ENCODE measurements around the gene EFHC1. TPM values are rescaled to one million over a fixed set of nuclear protein-coding genes. Genes with fewer than 3 reads are reported as not detected.

EFHC1 gene
- total and polyA plus RNA-seq, 2 experiments from 2014 or later: 24.3 to 28.0 TPM

DNA sequence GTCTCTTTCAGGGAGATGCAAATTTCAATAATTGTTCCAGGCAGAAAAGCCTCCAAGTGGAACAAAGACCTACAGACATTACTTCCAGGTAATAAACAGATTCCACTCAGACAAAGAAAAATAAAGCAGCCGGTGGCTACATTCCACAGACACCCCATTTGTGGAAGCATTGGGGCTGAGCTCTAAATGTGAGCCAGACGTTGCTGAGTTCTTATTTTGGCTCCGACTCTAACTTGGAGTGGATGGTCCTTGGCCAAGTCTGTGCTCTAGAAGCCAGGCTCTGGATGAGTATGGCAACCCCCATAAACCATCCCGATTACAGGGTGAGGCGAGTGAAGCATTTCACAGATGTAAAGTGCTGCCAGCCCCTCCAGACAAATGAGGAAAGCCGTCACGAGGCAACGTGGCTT is 150.2 kb downstream of the EFHC1 start:
- H3K9me3 Mint-ChIP-seq: no peaks in the 10 kb centered on the region
- Histone ChIP-seq H3K79me2 (replicated peaks; ENCODE audit: insufficient read depth) (peaks cover 94% of the 10 kb centered on the region), H3K4me2 (peak overlapping the region; percentile 15; the same call in 1 of the 2 replicates), H3K36me3 (ENCODE audit: insufficient read depth) (no peaks in the 10 kb centered on the region), H3K27ac (ENCODE audit: low read depth) (peak overlapping the region; percentile 70), H2AFZ (no peak overlapping the region), H4K20me1 (replicated peaks; ENCODE audit: insufficient read depth) (no peaks in the 10 kb centered on the region; the same call in 1 of the 2 replicates), H3K4me1 (ENCODE audit: insufficient read depth) (peaks cover 59% of the 10 kb centered on the region), H3K4me3 (no peak overlapping the region), H3K9me2 (ENCODE audit: insufficient read depth) (0 out of 2 replicates have a peak, but pooled peaks cover 4% of the 10 kb centered on the region), H3K27me3 (ENCODE audit: insufficient read depth) (no peaks in the 10 kb centered on the region), H3F3A (replicated peaks; ENCODE audit: low read depth) (no peaks in the 10 kb centered on the region; the same call in 1 of the 2 replicates)
- H3K4me1 Mint-ChIP-seq: peaks cover 75% of the 10 kb centered on the region
- ATAC-seq (no peak), DNase-seq (ENCODE audit: low spot score) (no peak)
- no peak overlapping the region for H3K4me3 Mint-ChIP-seq
- TF ChIP-seq, protein P1, sequence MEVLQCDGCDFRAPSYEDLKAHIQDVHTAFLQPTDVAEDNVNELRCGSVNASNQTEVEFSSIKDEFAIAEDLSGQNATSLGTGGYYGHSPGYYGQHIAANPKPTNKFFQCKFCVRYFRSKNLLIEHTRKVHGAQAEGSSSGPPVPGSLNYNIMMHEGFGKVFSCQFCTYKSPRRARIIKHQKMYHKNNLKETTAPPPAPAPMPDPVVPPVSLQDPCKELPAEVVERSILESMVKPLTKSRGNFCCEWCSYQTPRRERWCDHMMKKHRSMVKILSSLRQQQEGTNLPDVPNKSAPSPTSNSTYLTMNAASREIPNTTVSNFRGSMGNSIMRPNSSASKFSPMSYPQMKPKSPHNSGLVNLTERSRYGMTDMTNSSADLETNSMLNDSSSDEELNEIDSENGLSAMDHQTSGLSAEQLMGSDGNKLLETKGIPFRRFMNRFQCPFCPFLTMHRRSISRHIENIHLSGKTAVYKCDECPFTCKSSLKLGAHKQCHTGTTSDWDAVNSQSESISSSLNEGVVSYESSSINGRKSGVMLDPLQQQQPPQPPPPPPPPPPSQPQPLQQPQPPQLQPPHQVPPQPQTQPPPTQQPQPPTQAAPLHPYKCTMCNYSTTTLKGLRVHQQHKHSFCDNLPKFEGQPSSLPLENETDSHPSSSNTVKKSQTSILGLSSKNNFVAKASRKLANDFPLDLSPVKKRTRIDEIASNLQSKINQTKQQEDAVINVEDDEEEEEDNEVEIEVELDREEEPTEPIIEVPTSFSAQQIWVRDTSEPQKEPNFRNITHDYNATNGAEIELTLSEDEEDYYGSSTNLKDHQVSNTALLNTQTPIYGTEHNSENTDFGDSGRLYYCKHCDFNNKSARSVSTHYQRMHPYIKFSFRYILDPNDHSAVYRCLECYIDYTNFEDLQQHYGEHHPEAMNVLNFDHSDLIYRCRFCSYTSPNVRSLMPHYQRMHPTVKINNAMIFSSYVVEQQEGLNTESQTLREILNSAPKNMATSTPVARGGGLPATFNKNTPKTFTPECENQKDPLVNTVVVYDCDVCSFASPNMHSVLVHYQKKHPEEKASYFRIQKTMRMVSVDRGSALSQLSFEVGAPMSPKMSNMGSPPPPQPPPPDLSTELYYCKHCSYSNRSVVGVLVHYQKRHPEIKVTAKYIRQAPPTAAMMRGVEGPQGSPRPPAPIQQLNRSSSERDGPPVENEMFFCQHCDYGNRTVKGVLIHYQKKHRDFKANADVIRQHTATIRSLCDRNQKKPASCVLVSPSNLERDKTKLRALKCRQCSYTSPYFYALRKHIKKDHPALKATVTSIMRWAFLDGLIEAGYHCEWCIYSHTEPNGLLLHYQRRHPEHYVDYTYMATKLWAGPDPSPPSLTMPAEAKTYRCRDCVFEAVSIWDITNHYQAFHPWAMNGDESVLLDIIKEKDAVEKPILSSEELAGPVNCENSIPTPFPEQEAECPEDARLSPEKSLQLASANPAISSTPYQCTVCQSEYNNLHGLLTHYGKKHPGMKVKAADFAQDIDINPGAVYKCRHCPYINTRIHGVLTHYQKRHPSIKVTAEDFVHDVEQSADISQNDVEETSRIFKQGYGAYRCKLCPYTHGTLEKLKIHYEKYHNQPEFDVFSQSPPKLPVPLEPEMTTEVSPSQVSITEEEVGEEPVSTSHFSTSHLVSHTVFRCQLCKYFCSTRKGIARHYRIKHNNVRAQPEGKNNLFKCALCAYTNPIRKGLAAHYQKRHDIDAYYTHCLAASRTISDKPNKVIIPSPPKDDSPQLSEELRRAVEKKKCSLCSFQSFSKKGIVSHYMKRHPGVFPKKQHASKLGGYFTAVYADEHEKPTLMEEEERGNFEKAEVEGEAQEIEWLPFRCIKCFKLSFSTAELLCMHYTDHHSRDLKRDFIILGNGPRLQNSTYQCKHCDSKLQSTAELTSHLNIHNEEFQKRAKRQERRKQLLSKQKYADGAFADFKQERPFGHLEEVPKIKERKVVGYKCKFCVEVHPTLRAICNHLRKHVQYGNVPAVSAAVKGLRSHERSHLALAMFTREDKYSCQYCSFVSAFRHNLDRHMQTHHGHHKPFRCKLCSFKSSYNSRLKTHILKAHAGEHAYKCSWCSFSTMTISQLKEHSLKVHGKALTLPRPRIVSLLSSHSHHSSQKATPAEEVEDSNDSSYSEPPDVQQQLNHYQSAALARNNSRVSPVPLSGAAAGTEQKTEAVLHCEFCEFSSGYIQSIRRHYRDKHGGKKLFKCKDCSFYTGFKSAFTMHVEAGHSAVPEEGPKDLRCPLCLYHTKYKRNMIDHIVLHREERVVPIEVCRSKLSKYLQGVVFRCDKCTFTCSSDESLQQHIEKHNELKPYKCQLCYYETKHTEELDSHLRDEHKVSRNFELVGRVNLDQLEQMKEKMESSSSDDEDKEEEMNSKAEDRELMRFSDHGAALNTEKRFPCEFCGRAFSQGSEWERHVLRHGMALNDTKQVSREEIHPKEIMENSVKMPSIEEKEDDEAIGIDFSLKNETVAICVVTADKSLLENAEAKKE (CRISPR knock-in tag; IDR thresholded peaks at IDR 0.05): no peak
- TF ChIP-seq POLR2AphosphoS5 (IDR thresholded peaks at IDR 0.05; ENCODE audit: low read depth): no peak
- H3K36me3 Mint-ChIP-seq (ENCODE audit: low read depth): no peaks in the 10 kb centered on the region; the same call in 1 of the 3 replicates
- H3K27me3 Mint-ChIP-seq (ENCODE audit: insufficient read depth, low read depth, poor library complexity): peaks cover 4% of the 10 kb centered on the region
- no peak overlapping the region; the same call in 1 of the 2 replicates for H3K27ac Mint-ChIP-seq

DNA sequence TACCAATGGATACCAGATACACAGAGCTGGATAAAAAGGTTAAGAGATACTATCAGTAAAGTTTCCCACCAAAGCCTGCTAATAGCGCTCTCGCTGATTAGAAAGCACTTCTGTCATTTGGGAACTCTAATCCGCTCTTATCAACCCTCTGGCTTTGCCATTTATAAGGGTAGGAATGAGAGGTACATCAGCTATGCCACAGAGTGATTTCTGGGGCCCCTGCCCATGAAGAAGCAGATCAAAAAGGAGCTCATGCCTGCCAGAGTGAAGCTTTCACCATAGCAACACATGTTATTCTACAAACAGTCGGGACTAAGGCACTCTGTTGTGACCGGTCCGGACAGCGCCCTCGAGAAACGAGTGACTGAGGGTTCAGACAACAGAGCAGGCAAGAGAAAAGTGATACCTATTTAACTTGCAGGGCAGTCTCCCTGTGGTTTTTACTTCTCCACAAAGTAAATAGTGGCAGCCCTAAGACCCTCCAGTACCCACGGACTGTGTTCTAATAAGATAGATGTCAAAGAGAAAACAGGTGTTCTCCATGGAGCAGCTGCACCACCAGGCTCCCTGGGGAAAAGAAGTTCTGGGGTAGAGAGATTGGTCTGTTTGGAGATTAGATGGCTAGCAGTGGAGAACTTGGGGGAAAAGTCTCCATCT is 151.1 kb downstream of the EFHC1 start:
- ATAC-seq (no peak), DNase-seq (ENCODE audit: low spot score) (peak; percentile 47)
- Mint-ChIP-seq H3K27ac (no peak overlapping the region), H3K9me3 (no peaks in the 10 kb centered on the region), H3K4me1 (peaks cover 83% of the 10 kb centered on the region), H3K4me3 (no peak overlapping the region), H3K27me3 (ENCODE audit: insufficient read depth, low read depth, poor library complexity) (peaks cover 7% of the 10 kb centered on the region), H3K36me3 (ENCODE audit: low read depth) (no peaks in the 10 kb centered on the region; the same call in 1 of the 3 replicates)
- Histone ChIP-seq H3K9me2 (ENCODE audit: insufficient read depth) (0 out of 2 replicates have a peak, but pooled peaks cover 4% of the 10 kb centered on the region), H3K27ac (ENCODE audit: low read depth) (no peak overlapping the region), H3F3A (replicated peaks; ENCODE audit: low read depth) (peaks cover 1% of the 10 kb centered on the region; the same call in 1 of the 2 replicates), H3K79me2 (replicated peaks; ENCODE audit: insufficient read depth) (peaks cover 94% of the 10 kb centered on the region), H3K4me3 (no peak overlapping the region), H3K4me2 (no peak overlapping the region), H3K4me1 (ENCODE audit: insufficient read depth) (peaks cover 69% of the 10 kb centered on the region), H2AFZ (no peak overlapping the region), H3K36me3 (ENCODE audit: insufficient read depth) (no peaks in the 10 kb centered on the region), H4K20me1 (replicated peaks; ENCODE audit: insufficient read depth) (no peaks in the 10 kb centered on the region; the same call in 1 of the 2 replicates), H3K27me3 (ENCODE audit: insufficient read depth) (no peaks in the 10 kb centered on the region)
- TF ChIP-seq, protein P2, sequence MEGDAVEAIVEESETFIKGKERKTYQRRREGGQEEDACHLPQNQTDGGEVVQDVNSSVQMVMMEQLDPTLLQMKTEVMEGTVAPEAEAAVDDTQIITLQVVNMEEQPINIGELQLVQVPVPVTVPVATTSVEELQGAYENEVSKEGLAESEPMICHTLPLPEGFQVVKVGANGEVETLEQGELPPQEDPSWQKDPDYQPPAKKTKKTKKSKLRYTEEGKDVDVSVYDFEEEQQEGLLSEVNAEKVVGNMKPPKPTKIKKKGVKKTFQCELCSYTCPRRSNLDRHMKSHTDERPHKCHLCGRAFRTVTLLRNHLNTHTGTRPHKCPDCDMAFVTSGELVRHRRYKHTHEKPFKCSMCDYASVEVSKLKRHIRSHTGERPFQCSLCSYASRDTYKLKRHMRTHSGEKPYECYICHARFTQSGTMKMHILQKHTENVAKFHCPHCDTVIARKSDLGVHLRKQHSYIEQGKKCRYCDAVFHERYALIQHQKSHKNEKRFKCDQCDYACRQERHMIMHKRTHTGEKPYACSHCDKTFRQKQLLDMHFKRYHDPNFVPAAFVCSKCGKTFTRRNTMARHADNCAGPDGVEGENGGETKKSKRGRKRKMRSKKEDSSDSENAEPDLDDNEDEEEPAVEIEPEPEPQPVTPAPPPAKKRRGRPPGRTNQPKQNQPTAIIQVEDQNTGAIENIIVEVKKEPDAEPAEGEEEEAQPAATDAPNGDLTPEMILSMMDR (conservative IDR thresholded peaks at IDR 0.05; ENCODE audit: low read depth in 2 of 2): no peak
- TF ChIP-seq ZNF114 (CRISPR knock-in tag; IDR thresholded peaks at IDR 0.05) (no peak), POLR2AphosphoS5 (IDR thresholded peaks at IDR 0.05; ENCODE audit: low read depth) (no peak), JUNB (IDR thresholded peaks at IDR 0.05; ENCODE audit: unreplicated experiment) (no peak), CREB1 (CRISPR knock-in tag; IDR thresholded peaks at IDR 0.05; ENCODE audit: low read depth) (no peak), EZH2phosphoT487 (IDR thresholded peaks at IDR 0.05; ENCODE audit: unreplicated experiment) (no peak)
- TF ChIP-seq, protein P3, sequence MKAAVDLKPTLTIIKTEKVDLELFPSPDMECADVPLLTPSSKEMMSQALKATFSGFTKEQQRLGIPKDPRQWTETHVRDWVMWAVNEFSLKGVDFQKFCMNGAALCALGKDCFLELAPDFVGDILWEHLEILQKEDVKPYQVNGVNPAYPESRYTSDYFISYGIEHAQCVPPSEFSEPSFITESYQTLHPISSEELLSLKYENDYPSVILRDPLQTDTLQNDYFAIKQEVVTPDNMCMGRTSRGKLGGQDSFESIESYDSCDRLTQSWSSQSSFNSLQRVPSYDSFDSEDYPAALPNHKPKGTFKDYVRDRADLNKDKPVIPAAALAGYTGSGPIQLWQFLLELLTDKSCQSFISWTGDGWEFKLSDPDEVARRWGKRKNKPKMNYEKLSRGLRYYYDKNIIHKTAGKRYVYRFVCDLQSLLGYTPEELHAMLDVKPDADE (IDR thresholded peaks at IDR 0.05): no peak

Measured in GM23338 (cell line).